HCT116 (cell line): ENCODE data around the gene COL5A2. TPM values are rescaled to one million over a fixed set of nuclear protein-coding genes. Genes with fewer than 3 reads are reported as not detected.
A peak's percentile ranks its signal among the peaks of the same experiment; 100 is the strongest.

Experiments used
- ATAC-seq: fragments of 200-7000 bp; cut with Tn5 transposase; 2 replicates; pipeline ENCODE4 v1.9.1; 2020; ENCODE audit warnings: mild to moderate bottlenecking, moderate library complexity
- BruUV-seq: library from RNA; stranded (reverse); fragments of 400-500 nt; replicated peaks from 2 replicates; lab custom pipeline; 2021; lab: Mats Ljungman, UMichigan
- CTCF ChIA-PET: fragments of 300-600 bp; sonication (Branson Sonifier 250); formaldehyde crosslinking; loops from one replicate; lab custom pipeline; 2021; ENCODE audit warnings: antibody characterized with exemption; lab: Charles Lee
- POLR2A ChIA-PET: fragments of 300-600, 350-600 bp; sonication (Branson Sonifier 250); formaldehyde crosslinking; loops from one replicate; lab custom pipeline; 2021; ENCODE audit warnings: antibody characterized with exemption; lab: Charles Lee
- RAD21 ChIA-PET, 2 experiments: fragments of 300-600 bp; sonication (Branson Sonifier 250); formaldehyde crosslinking; loops; one replicate each; lab custom pipeline; 2023; ENCODE audit warnings: low total read pairs in 2 of 2; ENCODE audit not compliant: uncharacterized antibody in 2 of 2, unreplicated experiment in 2 of 2, low non-redundant PET in 1 of 2; lab: Charles Lee
- DNase-seq: peaks from one replicate; pipeline ENCODE4 v3.0.0-alpha.2; 2010; ENCODE audit warnings: low read depth, low spot score
- H2AFZ ChIP-seq: fragments of 200-600 bp; shearing (Covaris generic), sonication (generic); 2 replicates; pipeline ENCODE4 v1.6.1; 2017; ENCODE audit warnings: low read depth, mixed run types, mixed read lengths, antibody characterized with exemption, low read length; ENCODE audit not compliant: poor library complexity, severe bottlenecking
- H3K27ac ChIP-seq: 2 replicates; pipeline ENCODE4 v1.5.1; 2012; ENCODE audit warnings: low read depth, low read length
- H3K27me3 ChIP-seq: fragments of 200-600 bp; sonication (generic); 2 replicates; pipeline ENCODE4 v1.6.1; 2016; ENCODE audit warnings: mixed run types, low read length, mixed read lengths; ENCODE audit not compliant: insufficient read depth
- H3K36me3 ChIP-seq, 2 experiments: fragments of 200-500 bp in 1 of 2; fragments of 200-600 bp in 1 of 2; sonication (Bioruptor generic) in 1 of 2; sonication (generic) in 1 of 2; 2 replicates each; pipeline versions ENCODE4 v1.5.1 to v1.6.1; 2014 to 2016; ENCODE audit warnings: low read length in 2 of 2, inconsistent platforms in 1 of 2, mixed read lengths in 1 of 2, mixed run types in 1 of 2; ENCODE audit not compliant: insufficient read depth in 2 of 2, control insufficient read depth in 1 of 2
- H3K4me1 ChIP-seq, 2 experiments: fragments of 200-600 bp in 1 of 2; sonication (generic) in 1 of 2; 2 replicates each; pipeline versions ENCODE4 v1.5.1 to v1.6.1; 2012 to 2017; ENCODE audit warnings: low read length in 2 of 2, inconsistent platforms in 1 of 2, mild to moderate bottlenecking in 1 of 2, mixed read lengths in 1 of 2, mixed run types in 1 of 2, moderate library complexity in 1 of 2; ENCODE audit not compliant: insufficient read depth in 2 of 2, control insufficient read depth in 1 of 2
- H3K4me2 ChIP-seq: fragments of 200-600 bp; sonication (generic); 2 replicates; pipeline ENCODE4 v1.6.1; 2017; ENCODE audit warnings: mixed run types, low read length, mixed read lengths
- H3K4me3 ChIP-seq, 2 experiments: fragments of 200-600 bp in 1 of 2; sonication (generic) in 1 of 2; replicated peaks in 1 of 2; 2 replicates each; pipeline ENCODE4 v1.5.1; 2011 to 2016; ENCODE audit warnings: low read length in 2 of 2, control low read depth in 1 of 2, low read depth in 1 of 2, mild to moderate bottlenecking in 1 of 2, mixed read lengths in 1 of 2, mixed run types in 1 of 2
- H3K79me2 ChIP-seq: fragments of 200-600 bp; sonication (generic); 2 replicates; pipeline ENCODE4 v1.6.1; 2017; ENCODE audit warnings: mild to moderate bottlenecking, mixed run types, low read length, moderate library complexity, mixed read lengths; ENCODE audit not compliant: insufficient read depth
- H3K9ac ChIP-seq: fragments of 200-600 bp; sonication (generic); 2 replicates; pipeline ENCODE4 v1.6.1; 2016; ENCODE audit warnings: low read length, mixed read lengths
- H3K9me2 ChIP-seq: fragments of 200-600 bp; sonication (generic), shearing (Covaris generic); 2 replicates; pipeline ENCODE4 v1.6.1; 2017; ENCODE audit warnings: mixed run types, mild to moderate bottlenecking, moderate library complexity; ENCODE audit not compliant: insufficient read depth
- H3K9me3 ChIP-seq, 2 experiments: fragments of 200-500 bp in 1 of 2; fragments of 200-600 bp in 1 of 2; sonication (Bioruptor generic) in 1 of 2; sonication (generic) in 1 of 2; 2 replicates each; pipeline ENCODE4 v1.6.1; 2014 to 2017; ENCODE audit warnings: low read length in 2 of 2, mixed read lengths in 2 of 2, inconsistent platforms in 1 of 2, low read depth in 1 of 2, mild to moderate bottlenecking in 1 of 2, mixed run types in 1 of 2, moderate library complexity in 1 of 2; ENCODE audit not compliant: control insufficient read depth in 1 of 2, insufficient read depth in 1 of 2
- H4K20me1 ChIP-seq: fragments of 200-600 bp; sonication (generic), shearing (Covaris generic); 2 replicates; pipeline ENCODE4 v1.6.1; 2017; ENCODE audit warnings: mixed run types, mild to moderate bottlenecking, moderate library complexity; ENCODE audit not compliant: insufficient read depth
- ATF3 ChIP-seq: IDR thresholded peaks from 2 replicates; pipeline ENCODE4 v1.6.1; 2012
- CTCF ChIP-seq, 3 experiments: fragments of 200-600 bp in 1 of 3; sonication (generic) in 1 of 3; IDR thresholded peaks in 2 of 3; conservative IDR thresholded peaks in 1 of 3; 2 replicates each; pipeline ENCODE4 v1.5.1; 2012 to 2017; ENCODE audit warnings: low read depth in 2 of 3, low read length in 2 of 3, antibody characterized with exemption in 1 of 3, borderline replicate concordance in 1 of 3, control low read depth in 1 of 3, mild to moderate bottlenecking in 1 of 3, mixed read lengths in 1 of 3, mixed run types in 1 of 3, moderate library complexity in 1 of 3; ENCODE audit not compliant: insufficient read depth in 1 of 3
- JUND ChIP-seq: IDR thresholded peaks from 2 replicates; pipeline ENCODE4 v1.6.1; 2012
- POLR2A ChIP-seq: IDR thresholded peaks from 2 replicates; pipeline ENCODE4 v1.7.0; 2011; ENCODE audit warnings: borderline replicate concordance; ENCODE audit not compliant: insufficient read depth, insufficient read length; ENCODE audit errors: extremely low read depth
- RAD21 ChIP-seq: IDR thresholded peaks from 2 replicates; pipeline ENCODE4 v1.6.1; 2012; ENCODE audit warnings: low read depth, mild to moderate bottlenecking
- SIN3A ChIP-seq: IDR thresholded peaks from 2 replicates; pipeline ENCODE4 v1.6.1; 2012; ENCODE audit warnings: low read depth
- SRF ChIP-seq: IDR thresholded peaks from 2 replicates; pipeline ENCODE4 v1.6.1; 2012; ENCODE audit warnings: low read depth
- intact Hi-C: fragments of 100-400 bp; cut with micrococcal nuclease; formaldehyde crosslinking; loops from 2 replicates; pipeline ENCODE4 v1.10.0; 2022
- total RNA-seq: library from RNA; stranded (reverse); gene quantifications from one replicate; pipeline ENCODE4 v1.2.1, GENCODE V29; 2021; ENCODE audit not compliant: unreplicated experiment
- TF ChIP-seq, protein P1 (sequence below): IDR thresholded peaks from 2 replicates; pipeline ENCODE4 v1.6.1; 2012; ENCODE audit warnings: low read depth
- TF ChIP-seq, protein P2 (sequence below): IDR thresholded peaks from 2 replicates; pipeline ENCODE4 v1.6.1; 2011; ENCODE audit warnings: mild to moderate bottlenecking, low read length, moderate library complexity; ENCODE audit not compliant: insufficient replicate concordance; ENCODE audit errors: extremely low read depth

Gene COL5A2
- total RNA-seq, 1 experiment from 2014 or later, result 2.3 TPM

- ATAC-seq (no peak), DNase-seq (no peak)
- ChIA-PET CTCF (interaction anchor here (1.1 to 2.4 kb wide), 6 partner anchors 8 to 46 kb away, joined by 3 to 9 read pairs (median 4); no protein-coding TSS in a partner anchor), POLR2A (no interaction called here), RAD21 (no interaction called here)
- Histone ChIP-seq H3K4me3 (no peak overlapping the region), H3K9ac (no peak overlapping the region), H3K79me2 (no peaks in the 10 kb centered on the region), H3K27me3 (no peaks in the 10 kb centered on the region), H3K9me2 (no peaks in the 10 kb centered on the region), H4K20me1 (no peaks in the 10 kb centered on the region), H3K36me3 (no peaks in the 10 kb centered on the region), H3K4me1 (no peaks in the 10 kb centered on the region), H2AFZ (peak overlapping the region; percentile 81), H3K27ac (no peak overlapping the region), H3K4me2 (no peak overlapping the region), H3K9me3 (no peaks in the 10 kb centered on the region)
- TF ChIP-seq ATF3, result no peak
- intact Hi-C loops, result no loop called here
- BruUV-seq, result no TSS peak
Measured at GRCh38 chr2:189177251-189177840, 2.2 kb downstream of the COL5A2 start.

GRCh38 chr2:189176516-189176915 lies 3.0 kb downstream of the COL5A2 start:
- Histone ChIP-seq H3K4me3 (no peak overlapping the region), H3K9me3 (no peaks in the 10 kb centered on the region), H3K9ac (no peak overlapping the region), H3K27me3 (no peaks in the 10 kb centered on the region), H2AFZ (no peak overlapping the region), H3K36me3 (no peaks in the 10 kb centered on the region), H3K27ac (no peak overlapping the region), H3K4me1 (no peaks in the 10 kb centered on the region), H4K20me1 (no peaks in the 10 kb centered on the region), H3K4me2 (no peak overlapping the region), H3K9me2 (no peaks in the 10 kb centered on the region), H3K79me2 (no peaks in the 10 kb centered on the region)
- BruUV-seq, result no TSS peak
- RAD21 ChIA-PET, result no interaction called here
- ATAC-seq, result no peak
- POLR2A ChIA-PET, result no interaction called here
- intact Hi-C loops, result no loop called here
- no peak for TF ChIP-seq POLR2A
- TF ChIP-seq, protein P1, sequence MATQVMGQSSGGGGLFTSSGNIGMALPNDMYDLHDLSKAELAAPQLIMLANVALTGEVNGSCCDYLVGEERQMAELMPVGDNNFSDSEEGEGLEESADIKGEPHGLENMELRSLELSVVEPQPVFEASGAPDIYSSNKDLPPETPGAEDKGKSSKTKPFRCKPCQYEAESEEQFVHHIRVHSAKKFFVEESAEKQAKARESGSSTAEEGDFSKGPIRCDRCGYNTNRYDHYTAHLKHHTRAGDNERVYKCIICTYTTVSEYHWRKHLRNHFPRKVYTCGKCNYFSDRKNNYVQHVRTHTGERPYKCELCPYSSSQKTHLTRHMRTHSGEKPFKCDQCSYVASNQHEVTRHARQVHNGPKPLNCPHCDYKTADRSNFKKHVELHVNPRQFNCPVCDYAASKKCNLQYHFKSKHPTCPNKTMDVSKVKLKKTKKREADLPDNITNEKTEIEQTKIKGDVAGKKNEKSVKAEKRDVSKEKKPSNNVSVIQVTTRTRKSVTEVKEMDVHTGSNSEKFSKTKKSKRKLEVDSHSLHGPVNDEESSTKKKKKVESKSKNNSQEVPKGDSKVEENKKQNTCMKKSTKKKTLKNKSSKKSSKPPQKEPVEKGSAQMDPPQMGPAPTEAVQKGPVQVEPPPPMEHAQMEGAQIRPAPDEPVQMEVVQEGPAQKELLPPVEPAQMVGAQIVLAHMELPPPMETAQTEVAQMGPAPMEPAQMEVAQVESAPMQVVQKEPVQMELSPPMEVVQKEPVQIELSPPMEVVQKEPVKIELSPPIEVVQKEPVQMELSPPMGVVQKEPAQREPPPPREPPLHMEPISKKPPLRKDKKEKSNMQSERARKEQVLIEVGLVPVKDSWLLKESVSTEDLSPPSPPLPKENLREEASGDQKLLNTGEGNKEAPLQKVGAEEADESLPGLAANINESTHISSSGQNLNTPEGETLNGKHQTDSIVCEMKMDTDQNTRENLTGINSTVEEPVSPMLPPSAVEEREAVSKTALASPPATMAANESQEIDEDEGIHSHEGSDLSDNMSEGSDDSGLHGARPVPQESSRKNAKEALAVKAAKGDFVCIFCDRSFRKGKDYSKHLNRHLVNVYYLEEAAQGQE, result no peak
- TF ChIP-seq, protein P2, sequence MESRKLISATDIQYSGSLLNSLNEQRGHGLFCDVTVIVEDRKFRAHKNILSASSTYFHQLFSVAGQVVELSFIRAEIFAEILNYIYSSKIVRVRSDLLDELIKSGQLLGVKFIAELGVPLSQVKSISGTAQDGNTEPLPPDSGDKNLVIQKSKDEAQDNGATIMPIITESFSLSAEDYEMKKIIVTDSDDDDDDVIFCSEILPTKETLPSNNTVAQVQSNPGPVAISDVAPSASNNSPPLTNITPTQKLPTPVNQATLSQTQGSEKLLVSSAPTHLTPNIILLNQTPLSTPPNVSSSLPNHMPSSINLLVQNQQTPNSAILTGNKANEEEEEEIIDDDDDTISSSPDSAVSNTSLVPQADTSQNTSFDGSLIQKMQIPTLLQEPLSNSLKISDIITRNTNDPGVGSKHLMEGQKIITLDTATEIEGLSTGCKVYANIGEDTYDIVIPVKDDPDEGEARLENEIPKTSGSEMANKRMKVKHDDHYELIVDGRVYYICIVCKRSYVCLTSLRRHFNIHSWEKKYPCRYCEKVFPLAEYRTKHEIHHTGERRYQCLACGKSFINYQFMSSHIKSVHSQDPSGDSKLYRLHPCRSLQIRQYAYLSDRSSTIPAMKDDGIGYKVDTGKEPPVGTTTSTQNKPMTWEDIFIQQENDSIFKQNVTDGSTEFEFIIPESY, result no peak
- TF ChIP-seq CTCF (IDR thresholded peaks at IDR 0.05 in 2 of 3, conservative IDR thresholded peaks at IDR 0.05 in 1 of 3; ENCODE audit: borderline replicate concordance in 1 of 3, insufficient read depth in 1 of 3, low read depth in 2 of 3, low read length in 2 of 3), result no peak
- TF ChIP-seq SRF, result no peak
- TF ChIP-seq JUND, result no peak
- TF ChIP-seq SIN3A, result no peak
- TF ChIP-seq RAD21, result no peak
- CTCF ChIA-PET, result interaction anchor here (2.3 to 2.4 kb wide), 2 partner anchors 7 to 15 kb away, joined by 8 to 9 read pairs; no protein-coding TSS in a partner anchor
- DNase-seq, result no peak
